Gastrocnemius medialis (tissue), 4 donors: Measurements from ENCODE around the gene SCN4A.

Experiments
- POLR2A ChIP-seq, 2 donors: fragments of 450-650 bp; IDR thresholded peaks; one replicate each; pipeline ENCODE4 v1.6.1; 2017; ENCODE audit warnings: antibody characterized with exemption in 2 of 2, mild to moderate bottlenecking in 2 of 2, moderate library complexity in 2 of 2
- TF ChIP-seq, protein P1 (sequence below), 5 experiments: fragments of 450-650 bp in 3 of 5; fragments of 200-600 bp in 2 of 5; sonication (generic) in 2 of 5; IDR thresholded peaks in 4 of 5; conservative IDR thresholded peaks in 1 of 5; 1 replicate in 4 of 5; 2 replicates in 1 of 5; pipeline ENCODE4 v1.5.1; 2016 to 2019; ENCODE audit warnings: antibody characterized with exemption in 5 of 5, mild to moderate bottlenecking in 3 of 5, moderate library complexity in 3 of 5

DNA sequence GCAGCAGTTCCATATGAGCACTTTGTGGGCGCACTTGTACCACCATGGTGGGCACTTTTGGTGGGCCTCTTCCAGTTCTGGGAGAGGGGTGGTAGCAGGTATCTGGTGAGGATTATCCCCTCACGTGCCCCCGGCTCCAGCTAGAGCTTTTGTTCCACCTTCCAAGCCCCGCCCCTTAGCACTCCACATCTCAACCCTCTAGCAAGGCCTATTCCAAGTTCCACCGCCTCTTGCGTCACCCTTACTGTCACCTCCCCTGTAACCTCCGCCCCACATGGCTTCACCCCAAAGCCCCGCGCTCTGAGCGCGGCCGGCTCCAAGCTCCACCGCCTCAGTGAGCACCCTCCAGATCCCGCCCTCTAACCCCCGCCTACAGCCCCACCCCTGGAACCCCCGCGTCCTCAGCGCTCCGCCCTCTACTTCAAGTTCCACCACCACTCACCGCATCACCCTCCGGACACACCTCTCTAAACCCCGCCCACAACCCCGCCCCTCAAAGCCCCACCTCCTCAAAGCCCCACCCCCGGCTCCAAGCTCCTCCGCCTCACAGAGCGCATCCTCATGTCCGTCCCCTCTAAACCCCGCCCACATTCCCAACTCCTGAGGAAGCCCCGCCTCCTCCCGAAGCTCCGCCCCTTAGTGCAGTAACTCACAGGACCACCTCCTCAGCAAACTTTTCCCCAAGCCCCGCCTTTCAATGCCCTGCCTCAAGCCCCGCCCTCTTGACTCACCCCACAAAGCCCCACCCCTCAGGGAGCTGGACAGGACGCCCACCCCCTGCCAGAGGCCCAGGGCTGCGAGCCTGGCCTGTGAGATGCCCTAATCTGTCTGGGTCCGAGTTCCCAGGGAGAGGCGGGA lies 11.1 kb downstream of the SCN4A start:
- TF ChIP-seq, protein P1, sequence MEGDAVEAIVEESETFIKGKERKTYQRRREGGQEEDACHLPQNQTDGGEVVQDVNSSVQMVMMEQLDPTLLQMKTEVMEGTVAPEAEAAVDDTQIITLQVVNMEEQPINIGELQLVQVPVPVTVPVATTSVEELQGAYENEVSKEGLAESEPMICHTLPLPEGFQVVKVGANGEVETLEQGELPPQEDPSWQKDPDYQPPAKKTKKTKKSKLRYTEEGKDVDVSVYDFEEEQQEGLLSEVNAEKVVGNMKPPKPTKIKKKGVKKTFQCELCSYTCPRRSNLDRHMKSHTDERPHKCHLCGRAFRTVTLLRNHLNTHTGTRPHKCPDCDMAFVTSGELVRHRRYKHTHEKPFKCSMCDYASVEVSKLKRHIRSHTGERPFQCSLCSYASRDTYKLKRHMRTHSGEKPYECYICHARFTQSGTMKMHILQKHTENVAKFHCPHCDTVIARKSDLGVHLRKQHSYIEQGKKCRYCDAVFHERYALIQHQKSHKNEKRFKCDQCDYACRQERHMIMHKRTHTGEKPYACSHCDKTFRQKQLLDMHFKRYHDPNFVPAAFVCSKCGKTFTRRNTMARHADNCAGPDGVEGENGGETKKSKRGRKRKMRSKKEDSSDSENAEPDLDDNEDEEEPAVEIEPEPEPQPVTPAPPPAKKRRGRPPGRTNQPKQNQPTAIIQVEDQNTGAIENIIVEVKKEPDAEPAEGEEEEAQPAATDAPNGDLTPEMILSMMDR (IDR thresholded peaks at IDR 0.05 in 4 of 5, conservative IDR thresholded peaks at IDR 0.05 in 1 of 5), result no peak
- TF ChIP-seq POLR2A (IDR thresholded peaks at IDR 0.05), result peak; percentile 27 to 56
